Measurements from ENCODE around the gene HMGB4.

HMGB4 gene

GRCh38 chr1:33876970-33877650 lies 13.2 kb downstream of the HMGB4 start:
- no peak for DNase-seq (ENCODE audit: low spot score)
- TF ChIP-seq, protein P1, sequence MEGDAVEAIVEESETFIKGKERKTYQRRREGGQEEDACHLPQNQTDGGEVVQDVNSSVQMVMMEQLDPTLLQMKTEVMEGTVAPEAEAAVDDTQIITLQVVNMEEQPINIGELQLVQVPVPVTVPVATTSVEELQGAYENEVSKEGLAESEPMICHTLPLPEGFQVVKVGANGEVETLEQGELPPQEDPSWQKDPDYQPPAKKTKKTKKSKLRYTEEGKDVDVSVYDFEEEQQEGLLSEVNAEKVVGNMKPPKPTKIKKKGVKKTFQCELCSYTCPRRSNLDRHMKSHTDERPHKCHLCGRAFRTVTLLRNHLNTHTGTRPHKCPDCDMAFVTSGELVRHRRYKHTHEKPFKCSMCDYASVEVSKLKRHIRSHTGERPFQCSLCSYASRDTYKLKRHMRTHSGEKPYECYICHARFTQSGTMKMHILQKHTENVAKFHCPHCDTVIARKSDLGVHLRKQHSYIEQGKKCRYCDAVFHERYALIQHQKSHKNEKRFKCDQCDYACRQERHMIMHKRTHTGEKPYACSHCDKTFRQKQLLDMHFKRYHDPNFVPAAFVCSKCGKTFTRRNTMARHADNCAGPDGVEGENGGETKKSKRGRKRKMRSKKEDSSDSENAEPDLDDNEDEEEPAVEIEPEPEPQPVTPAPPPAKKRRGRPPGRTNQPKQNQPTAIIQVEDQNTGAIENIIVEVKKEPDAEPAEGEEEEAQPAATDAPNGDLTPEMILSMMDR (IDR thresholded peaks at IDR 0.05; ENCODE audit: extremely low read depth, insufficient read depth, missing control alignments), result no peak
- in situ Hi-C loops (cut with MboI; ENCODE audit: low pct_unique_long_range_greater_than_20kb, low sequenced_read_pairs, unreplicated experiment), result no loop called here

DNA sequence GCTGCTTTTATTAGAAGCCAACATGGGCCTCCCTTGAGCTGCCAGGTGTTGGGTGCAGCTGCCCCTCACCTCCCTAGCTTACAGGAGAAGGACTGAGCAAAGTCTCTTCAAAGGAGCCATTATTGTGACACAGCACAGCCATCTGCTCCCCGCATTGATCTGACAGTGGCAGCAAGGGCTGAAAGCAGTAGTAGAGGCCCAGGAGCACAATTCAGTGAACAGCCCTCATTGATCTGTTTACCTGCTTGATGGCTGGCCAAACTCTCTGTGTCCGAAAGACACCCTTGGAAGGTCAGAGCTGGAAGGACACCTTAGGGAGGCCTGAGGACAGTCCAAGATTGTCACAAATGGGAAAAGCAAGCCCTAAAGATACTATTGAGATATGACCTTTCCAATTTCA lies 14.5 kb downstream of the HMGB4 start:
- no peak for DNase-seq (ENCODE audit: low spot score)
- in situ Hi-C loops (cut with MboI; ENCODE audit: low pct_unique_long_range_greater_than_20kb, low sequenced_read_pairs, unreplicated experiment), result no loop called here
- TF ChIP-seq, protein P1 (IDR thresholded peaks at IDR 0.05; ENCODE audit: extremely low read depth, insufficient read depth, missing control alignments), result no peak

- TF ChIP-seq, protein P1 (IDR thresholded peaks at IDR 0.05; ENCODE audit: extremely low read depth, insufficient read depth, missing control alignments), result no peak
- in situ Hi-C loops (cut with MboI; ENCODE audit: low pct_unique_long_range_greater_than_20kb, low sequenced_read_pairs, unreplicated experiment), result no loop called here
- DNase-seq (ENCODE audit: low spot score), result no peak
Measured at GRCh38 chr1:33880305-33880704, 16.4 kb downstream of the HMGB4 start.

GRCh38 chr1:33886496-33886895 lies 22.6 kb downstream of the HMGB4 start:
- DNase-seq (ENCODE audit: low spot score), result no peak
- in situ Hi-C loops (cut with MboI; ENCODE audit: low pct_unique_long_range_greater_than_20kb, low sequenced_read_pairs, unreplicated experiment), result no loop called here
- TF ChIP-seq, protein P1 (IDR thresholded peaks at IDR 0.05; ENCODE audit: extremely low read depth, insufficient read depth, missing control alignments), result no peak

DNA sequence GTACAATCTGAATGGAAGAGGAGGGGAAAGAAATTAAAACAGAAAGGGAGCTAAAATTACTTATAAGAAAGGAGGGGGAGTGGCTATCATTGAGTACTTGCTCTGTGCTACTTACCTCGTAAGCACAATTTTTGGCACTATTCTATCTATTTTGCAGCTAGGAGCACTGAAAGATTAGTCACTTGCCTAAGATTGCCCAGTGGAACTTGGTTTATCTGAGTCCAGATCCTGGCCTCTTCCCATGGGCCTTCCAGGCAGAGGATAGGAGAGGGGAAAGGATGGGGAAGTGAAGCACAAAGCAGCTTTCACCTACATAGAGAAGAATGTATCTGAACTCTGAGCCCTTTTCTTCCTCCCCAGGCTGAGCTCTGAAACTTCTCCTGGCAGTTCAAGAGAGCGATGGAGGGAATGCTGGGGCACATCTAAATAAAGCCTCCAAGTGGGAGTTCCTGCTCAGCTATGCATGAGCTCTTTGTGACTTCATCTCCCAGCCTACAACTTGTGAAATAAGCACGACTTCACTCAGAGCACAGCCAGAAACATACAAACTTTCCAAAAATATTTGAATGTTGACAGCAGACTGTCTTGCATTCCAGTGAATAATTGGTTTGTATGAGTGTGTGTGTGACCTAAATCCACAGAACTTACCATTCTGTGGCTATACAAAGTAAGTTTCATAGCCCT lies 29.4 kb downstream of the HMGB4 start:
- in situ Hi-C loops (cut with MboI; ENCODE audit: low pct_unique_long_range_greater_than_20kb, low sequenced_read_pairs, unreplicated experiment), result no loop called here
- DNase-seq (ENCODE audit: low spot score), result no peak
- TF ChIP-seq, protein P1 (IDR thresholded peaks at IDR 0.05; ENCODE audit: extremely low read depth, insufficient read depth, missing control alignments), result no peak

DNA sequence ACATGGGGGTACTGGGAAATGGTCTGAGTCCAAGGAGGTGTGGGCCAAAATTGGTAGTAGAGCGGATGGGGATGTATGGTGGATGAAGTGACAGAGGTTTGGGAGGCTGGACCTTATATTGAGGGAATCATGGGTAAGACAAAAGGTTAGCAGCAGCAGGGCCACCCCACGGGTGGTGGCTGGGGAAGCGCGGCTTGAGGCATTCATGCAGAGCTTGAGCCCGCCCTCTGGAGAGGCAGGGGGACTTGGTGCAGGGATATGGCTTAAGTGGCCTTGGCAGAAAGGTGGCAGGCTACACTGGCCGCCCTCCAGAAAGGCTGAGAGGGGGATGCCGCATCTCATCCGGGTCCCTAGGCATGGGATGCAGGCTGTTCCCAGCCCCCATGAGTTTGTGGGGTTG lies 31.5 kb downstream of the HMGB4 start:
- in situ Hi-C loops (cut with MboI; ENCODE audit: low pct_unique_long_range_greater_than_20kb, low sequenced_read_pairs, unreplicated experiment), result no loop called here
- TF ChIP-seq, protein P1 (IDR thresholded peaks at IDR 0.05; ENCODE audit: extremely low read depth, insufficient read depth, missing control alignments), result no peak
- no peak for DNase-seq (ENCODE audit: low spot score)

Measured in GM13977 (cell line).